ENCODE measurements around the gene ANKRD23.
"Not testable (repeated sequence)": the region's sequence is repeated elsewhere in the genome, so short reads cannot be mapped to it uniquely, and the experiment has no call there.

Gene ANKRD23

GRCh38 chr2:96865654-96866053, 21.8 kb upstream of the ANKRD23 start:
- TF ChIP-seq EZH2 (optimal IDR thresholded peaks at IDR 0.05; ENCODE audit: low read depth, low read length) (no peak), EZH2phosphoT487 (IDR thresholded peaks at IDR 0.05; ENCODE audit: low read length) (no peak), CTCF (IDR thresholded peaks at IDR 0.05; ENCODE audit: low read length) (no peak)
- Histone ChIP-seq H3K9ac (ENCODE audit: low read length) (no peak overlapping the region), H3K27me3 (replicated peaks; ENCODE audit: insufficient read depth, low read length) (peaks cover 7% of the 10 kb centered on the region), H3K4me3 (ENCODE audit: low read length) (no peak overlapping the region), H3K4me1 (ENCODE audit: low read length) (no peaks in the 10 kb centered on the region), H3K36me3 (replicated peaks; ENCODE audit: insufficient read depth, low read length) (no peaks in the 10 kb centered on the region), H3K4me2 (ENCODE audit: low read depth, low read length) (no peak overlapping the region), H3F3A (ENCODE audit: insufficient read depth, low read length) (no peaks in the 10 kb centered on the region; the same call in 1 of the 2 replicates), H2AFZ (ENCODE audit: low read length) (no peak overlapping the region), H4K20me1 (ENCODE audit: insufficient read depth, low read length) (no peaks in the 10 kb centered on the region), H3K27ac (ENCODE audit: low read length) (no peak overlapping the region), H3K9me3 (replicated peaks; ENCODE audit: insufficient read depth, low read length) (no peaks in the 10 kb centered on the region), H3K9me2 (replicated peaks; ENCODE audit: insufficient read depth, low read length) (no peaks in the 10 kb centered on the region), H3K79me2 (ENCODE audit: low read length) (no peaks in the 10 kb centered on the region)
- no peak for DNase-seq

DNA sequence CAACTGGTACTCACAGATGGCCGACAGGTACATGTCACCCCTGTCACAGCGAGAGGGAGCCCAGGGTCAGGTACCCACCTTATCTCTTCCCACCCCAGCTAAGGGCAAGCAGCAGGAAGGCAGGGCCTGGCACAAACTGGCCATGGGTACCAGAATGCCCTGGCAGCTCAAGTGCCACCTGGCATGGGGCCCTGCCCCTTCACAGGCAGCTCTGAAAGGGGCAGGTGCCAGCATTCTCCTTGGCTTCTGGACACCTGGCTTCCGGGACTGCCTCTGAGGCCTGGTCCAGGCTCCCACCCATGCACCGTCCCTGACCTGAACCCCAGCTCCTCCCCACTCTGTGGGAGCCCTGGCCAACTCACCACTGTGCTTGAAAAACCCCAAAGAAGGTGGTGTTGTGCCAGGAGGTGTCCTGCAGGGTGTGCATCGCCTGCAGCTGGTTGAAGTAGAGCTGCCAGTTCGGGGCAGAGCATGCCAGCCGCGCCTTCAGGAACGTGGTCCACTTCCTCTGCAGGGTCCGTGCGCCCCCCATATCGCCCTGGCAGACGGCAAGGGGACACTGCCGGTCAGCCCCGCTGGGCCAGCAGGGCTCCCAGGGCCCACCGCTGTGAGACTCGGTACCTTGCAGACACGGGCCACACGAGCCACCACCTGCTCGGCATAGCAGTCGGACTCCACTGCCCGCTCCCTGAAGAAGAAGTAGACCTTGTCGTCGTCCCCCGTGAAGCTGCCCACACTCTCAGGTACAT, 20.7 kb upstream of the ANKRD23 start:
- no peaks in the 10 kb centered on the region for H3K79me2 ChIP-seq (ENCODE audit: low read length)
- H3K4me2 ChIP-seq (ENCODE audit: low read depth, low read length): no peak overlapping the region
- H3K4me1 ChIP-seq (ENCODE audit: low read length): no peaks in the 10 kb centered on the region
- H3F3A ChIP-seq (ENCODE audit: insufficient read depth, low read length): no peaks in the 10 kb centered on the region
- TF ChIP-seq CTCF (IDR thresholded peaks at IDR 0.05; ENCODE audit: low read length): no peak
- TF ChIP-seq EZH2phosphoT487 (IDR thresholded peaks at IDR 0.05; ENCODE audit: low read length): no peak
- no peak for TF ChIP-seq EZH2 (optimal IDR thresholded peaks at IDR 0.05; ENCODE audit: low read depth, low read length)
- no peak overlapping the region for H3K27ac ChIP-seq (ENCODE audit: low read length)
- no peak overlapping the region for H3K4me3 ChIP-seq (ENCODE audit: low read length)
- no peaks in the 10 kb centered on the region for H3K9me2 ChIP-seq (replicated peaks; ENCODE audit: insufficient read depth, low read length)
- H2AFZ ChIP-seq (ENCODE audit: low read length): no peak overlapping the region
- no peak overlapping the region for H3K9ac ChIP-seq (ENCODE audit: low read length)
- no peak for DNase-seq
- H4K20me1 ChIP-seq (ENCODE audit: insufficient read depth, low read length): no peaks in the 10 kb centered on the region
- no peaks in the 10 kb centered on the region for H3K9me3 ChIP-seq (replicated peaks; ENCODE audit: insufficient read depth, low read length)
- no peaks in the 10 kb centered on the region for H3K36me3 ChIP-seq (replicated peaks; ENCODE audit: insufficient read depth, low read length)
- H3K27me3 ChIP-seq (replicated peaks; ENCODE audit: insufficient read depth, low read length): no peaks in the 10 kb centered on the region

DNA sequence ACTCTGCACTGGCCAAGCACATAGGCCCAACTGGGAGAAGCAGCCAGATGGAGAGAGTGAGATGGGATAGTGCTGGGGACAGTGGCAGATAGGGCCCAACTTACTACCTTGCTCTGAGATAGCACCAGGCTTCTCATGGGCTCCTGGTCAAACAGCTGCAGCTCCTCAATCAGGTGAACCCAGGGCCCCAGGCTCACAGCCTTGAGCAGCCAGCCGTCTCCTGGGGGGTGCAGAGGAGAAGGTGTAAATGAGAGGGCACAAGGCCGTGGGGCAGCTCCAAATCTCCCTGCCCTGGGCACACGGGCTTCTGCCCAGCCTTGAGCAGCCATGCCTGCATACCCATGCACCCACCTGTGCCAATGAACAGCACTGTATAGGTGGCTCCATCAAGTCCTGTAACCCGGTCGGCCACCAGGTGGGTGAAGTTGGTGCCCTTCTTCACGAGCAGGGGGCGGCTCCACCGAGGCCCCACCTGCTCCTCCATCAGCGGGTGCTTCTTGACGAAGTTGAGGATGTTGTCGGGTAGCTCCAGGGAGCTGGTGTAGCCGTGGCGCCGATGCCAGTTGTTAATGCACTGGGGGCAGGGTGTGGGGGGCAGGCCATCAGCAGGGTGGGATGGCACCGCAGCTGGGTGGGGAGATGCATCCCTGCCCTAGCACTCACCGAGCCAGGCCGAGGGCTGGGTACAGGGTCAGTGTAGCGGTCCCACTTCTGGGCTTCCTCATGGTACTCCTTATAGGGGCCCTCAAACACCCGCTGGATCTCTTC, 19.9 kb upstream of the ANKRD23 start:
- H3K4me1 ChIP-seq (ENCODE audit: low read length): 0 out of 2 replicates have a peak, but pooled peaks cover 1% of the 10 kb centered on the region
- no peaks in the 10 kb centered on the region for H4K20me1 ChIP-seq (ENCODE audit: insufficient read depth, low read length)
- DNase-seq: no peak
- no peak overlapping the region for H3K27ac ChIP-seq (ENCODE audit: low read length)
- no peak overlapping the region for H3K4me2 ChIP-seq (ENCODE audit: low read depth, low read length)
- H3F3A ChIP-seq (ENCODE audit: insufficient read depth, low read length): no peaks in the 10 kb centered on the region
- TF ChIP-seq EZH2phosphoT487 (IDR thresholded peaks at IDR 0.05; ENCODE audit: low read length) (no peak), CTCF (IDR thresholded peaks at IDR 0.05; ENCODE audit: low read length) (no peak), EZH2 (optimal IDR thresholded peaks at IDR 0.05; ENCODE audit: low read depth, low read length) (no peak)
- no peaks in the 10 kb centered on the region for H3K79me2 ChIP-seq (ENCODE audit: low read length)
- H3K9me2 ChIP-seq (replicated peaks; ENCODE audit: insufficient read depth, low read length): no peaks in the 10 kb centered on the region
- H3K4me3 ChIP-seq (ENCODE audit: low read length): no peak overlapping the region
- H3K9ac ChIP-seq (ENCODE audit: low read length): no peak overlapping the region
- no peaks in the 10 kb centered on the region for H3K9me3 ChIP-seq (replicated peaks; ENCODE audit: insufficient read depth, low read length)
- H3K36me3 ChIP-seq (replicated peaks; ENCODE audit: insufficient read depth, low read length): no peaks in the 10 kb centered on the region
- no peak overlapping the region for H2AFZ ChIP-seq (ENCODE audit: low read length)
- no peaks in the 10 kb centered on the region for H3K27me3 ChIP-seq (replicated peaks; ENCODE audit: insufficient read depth, low read length)

GRCh38 chr2:96863056-96863455, 19.2 kb upstream of the ANKRD23 start:
- DNase-seq; H2AFZ ChIP-seq (ENCODE audit: low read length); H3K79me2 ChIP-seq (ENCODE audit: low read length); H4K20me1 ChIP-seq (ENCODE audit: insufficient read depth, low read length); H3K4me3 ChIP-seq (ENCODE audit: low read length); H3K9ac ChIP-seq (ENCODE audit: low read length); H3K27me3 ChIP-seq (replicated peaks; ENCODE audit: insufficient read depth, low read length); H3K36me3 ChIP-seq (replicated peaks; ENCODE audit: insufficient read depth, low read length); H3F3A ChIP-seq (ENCODE audit: insufficient read depth, low read length); H3K9me3 ChIP-seq (replicated peaks; ENCODE audit: insufficient read depth, low read length); H3K27ac ChIP-seq (ENCODE audit: low read length); H3K4me2 ChIP-seq (ENCODE audit: low read depth, low read length); H3K9me2 ChIP-seq (replicated peaks; ENCODE audit: insufficient read depth, low read length); H3K4me1 ChIP-seq (ENCODE audit: low read length): not testable (repeated sequence)
